WTC11 (cell line): ENCODE data around the gene CD96. TPM values are rescaled to one million over a fixed set of nuclear protein-coding genes. Genes with fewer than 3 reads are reported as not detected.

Experiments used
- ATAC-seq: fragments of 200-7000 bp; cut with Tn5 transposase; 2 replicates; pipeline ENCODE4 v1.10.0; 2021; ENCODE audit warnings: mild to moderate bottlenecking, moderate library complexity
- CTCF ChIA-PET: fragments of 300-600 bp; sonication (Branson Sonifier 250); formaldehyde crosslinking; loops from one replicate; lab custom pipeline; 2021; ENCODE audit warnings: antibody characterized with exemption; lab: Charles Lee
- POLR2A ChIA-PET: fragments of 350-600 bp; sonication (Branson Sonifier 250); formaldehyde crosslinking; loops from one replicate; lab custom pipeline; 2021; ENCODE audit warnings: antibody characterized with exemption; lab: Charles Lee
- DNase-seq: peaks from one replicate; pipeline ENCODE4 v3.0.0; 2021; ENCODE audit warnings: low spot score
- H3K27ac Mint-ChIP-seq: 2 replicates; pipeline ENCODE4 v1.8.0; 2021; ENCODE audit warnings: mixed read lengths
- H3K27me3 Mint-ChIP-seq: 2 replicates; pipeline ENCODE4 v1.8.0; 2021; ENCODE audit warnings: low read depth, mild to moderate bottlenecking, moderate library complexity, mixed read lengths
- H3K36me3 Mint-ChIP-seq: 2 replicates; pipeline ENCODE4 v1.8.0; 2021; ENCODE audit warnings: mixed read lengths
- H3K4me1 Mint-ChIP-seq: 2 replicates; pipeline ENCODE4 v1.8.0; 2022; ENCODE audit warnings: mixed read lengths
- H3K4me3 Mint-ChIP-seq: 2 replicates; pipeline ENCODE4 v1.8.0; 2021; ENCODE audit warnings: mild to moderate bottlenecking, moderate library complexity, mixed read lengths
- H3K9me3 Mint-ChIP-seq: 2 replicates; pipeline ENCODE4 v1.8.0; 2021; ENCODE audit warnings: mixed read lengths
- ATF3 ChIP-seq: sonication (generic); formaldehyde crosslinking; conservative IDR thresholded peaks from 2 replicates; pipeline ENCODE4 v1.8.1; 2022; ENCODE audit warnings: mild to moderate bottlenecking, missing genetic modification reagents
- CREM ChIP-seq: sonication (generic); formaldehyde crosslinking; IDR thresholded peaks from 2 replicates; pipeline ENCODE4 v1.8.1; 2022; ENCODE audit warnings: mild to moderate bottlenecking, missing genetic modification reagents, moderate library complexity
- E2F4 ChIP-seq: sonication (generic); formaldehyde crosslinking; IDR thresholded peaks from 2 replicates; pipeline ENCODE4 v1.8.1; 2022; ENCODE audit warnings: low read depth, mild to moderate bottlenecking, moderate library complexity, missing genetic modification reagents, borderline replicate concordance
- E2F5 ChIP-seq: sonication (generic); formaldehyde crosslinking; IDR thresholded peaks from 2 replicates; pipeline ENCODE4 v1.8.1; 2022; ENCODE audit warnings: mild to moderate bottlenecking, moderate library complexity, missing genetic modification reagents
- ETV6 ChIP-seq: sonication (generic); formaldehyde crosslinking; IDR thresholded peaks from 2 replicates; pipeline ENCODE4 v1.8.1; 2022; ENCODE audit warnings: mild to moderate bottlenecking, missing genetic modification reagents
- GTF2I ChIP-seq: fragments of 250-450 bp; sonication (Bioruptor Pico); conservative IDR thresholded peaks from 2 replicates; pipeline ENCODE4 v1.4.0; 2021; ENCODE audit warnings: mild to moderate bottlenecking
- JUN ChIP-seq: sonication (generic); formaldehyde crosslinking; IDR thresholded peaks from 2 replicates; pipeline ENCODE4 v1.8.0; 2023; ENCODE audit warnings: mild to moderate bottlenecking, missing genetic modification reagents
- NFATC4 ChIP-seq: fragments of 250-450 bp; sonication (Bioruptor Pico); IDR thresholded peaks from 2 replicates; pipeline ENCODE4 v1.9.0; 2021; ENCODE audit warnings: mild to moderate bottlenecking
- NR1H2 ChIP-seq: sonication (generic); formaldehyde crosslinking; IDR thresholded peaks from 2 replicates; pipeline ENCODE4 v1.9.0; 2021; ENCODE audit warnings: mild to moderate bottlenecking, moderate library complexity, missing genetic modification reagents
- SMAD4 ChIP-seq: sonication (generic); formaldehyde crosslinking; IDR thresholded peaks from 2 replicates; pipeline ENCODE4 v1.8.0; 2022; ENCODE audit warnings: mild to moderate bottlenecking, missing genetic modification reagents
- SOX15 ChIP-seq: fragments of 250-450 bp; sonication (Bioruptor Pico); IDR thresholded peaks from 2 replicates; pipeline ENCODE4 v1.9.0; 2021; ENCODE audit warnings: mild to moderate bottlenecking
- SP1 ChIP-seq: sonication (generic); formaldehyde crosslinking; conservative IDR thresholded peaks from 2 replicates; pipeline ENCODE4 v1.8.1; 2022; ENCODE audit warnings: missing genetic modification reagents
- STAT6 ChIP-seq: sonication (generic); formaldehyde crosslinking; conservative IDR thresholded peaks from 2 replicates; pipeline ENCODE4 v1.8.1; 2023; ENCODE audit warnings: mild to moderate bottlenecking, low read depth, missing genetic modification reagents, moderate library complexity
- TP53 ChIP-seq: sonication (generic); formaldehyde crosslinking; IDR thresholded peaks from 2 replicates; pipeline ENCODE4 v1.8.1; 2023; ENCODE audit warnings: mild to moderate bottlenecking, missing genetic modification reagents
- USF1 ChIP-seq: sonication (generic); formaldehyde crosslinking; IDR thresholded peaks from 2 replicates; pipeline ENCODE4 v1.8.0; 2022; ENCODE audit warnings: mild to moderate bottlenecking, missing genetic modification reagents
- ZBTB43 ChIP-seq: sonication (generic); formaldehyde crosslinking; IDR thresholded peaks from 2 replicates; pipeline ENCODE4 v1.8.1; 2023; ENCODE audit warnings: mild to moderate bottlenecking, missing genetic modification reagents
- total RNA-seq: library from RNA; stranded (reverse); gene quantifications from 3 replicates; pipeline ENCODE4 v1.2.3, GENCODE V29; 2021

The CD96 gene
- total RNA-seq, 1 experiment from 2014 or later: 0.33 TPM

- no peak for TF ChIP-seq E2F4 (CRISPR knock-in tag)
- no peak for TF ChIP-seq E2F5 (CRISPR knock-in tag)
- TF ChIP-seq STAT6 (CRISPR knock-in tag): no peak
These were observed 94.4 kb downstream of the CD96 start (continued) for GRCh38 chr3:111636366-111636885.

GRCh38 chr3:111639316-111639715, 97.3 kb downstream of the CD96 start:
- CTCF ChIA-PET: no interaction called here
- POLR2A ChIA-PET: no interaction called here
- Mint-ChIP-seq H3K9me3 (peaks cover 21% of the 10 kb centered on the region), H3K36me3 (peaks cover 13% of the 10 kb centered on the region), H3K4me1 (peaks cover 10% of the 10 kb centered on the region), H3K27ac (no peak overlapping the region)
- no peak for DNase-seq
- TF ChIP-seq CREM (CRISPR knock-in tag): no peak
- no peak for TF ChIP-seq SMAD4 (CRISPR knock-in tag)
- TF ChIP-seq NR1H2 (CRISPR knock-in tag): no peak
- no peak for TF ChIP-seq ATF3 (CRISPR knock-in tag)
- no peak for TF ChIP-seq JUN (CRISPR knock-in tag)
- no peak for TF ChIP-seq SOX15 (CRISPR knock-in tag)
- no peak for TF ChIP-seq USF1 (CRISPR knock-in tag)
- no peak for TF ChIP-seq ETV6 (CRISPR knock-in tag)
- TF ChIP-seq, all 79 proteins: peak for 0
- Mint-ChIP-seq H3K27me3 (peaks cover 5% of the 10 kb centered on the region; the same call in 1 of the 2 replicates), H3K4me3 (no peak overlapping the region)
- peak; percentile 41; the same call in 1 of the 2 replicates for ATAC-seq

GRCh38 chr3:111648991-111649579, 107.1 kb downstream of the CD96 start:
- no peak for ATAC-seq
- DNase-seq: no peak
- peaks cover 2% of the 10 kb centered on the region for H3K36me3 Mint-ChIP-seq
- H3K4me3 Mint-ChIP-seq: no peak overlapping the region
- peaks cover 31% of the 10 kb centered on the region for H3K4me1 Mint-ChIP-seq
- H3K27ac Mint-ChIP-seq: no peak overlapping the region
- ChIA-PET CTCF (no interaction called here), POLR2A (no interaction called here)
- no peak for TF ChIP-seq NFATC4 (CRISPR knock-in tag)
- no peak for TF ChIP-seq ZBTB43
- TF ChIP-seq SP1 (CRISPR knock-in tag): no peak
- TF ChIP-seq TP53 (CRISPR knock-in tag): no peak
- no peak for TF ChIP-seq GTF2I (CRISPR knock-in tag)
- peaks cover 11% of the 10 kb centered on the region for H3K9me3 Mint-ChIP-seq
- peaks cover 5% of the 10 kb centered on the region for H3K27me3 Mint-ChIP-seq
